ENCODE data around the gene PATJ.

- TF ChIP-seq RFX5 (IDR thresholded peaks at IDR 0.05; ENCODE audit: low read length): no peak
- TF ChIP-seq EP300 (IDR thresholded peaks at IDR 0.05; ENCODE audit: borderline replicate concordance in 1 of 2, low read depth in 1 of 2, low read length in 1 of 2): no peak
- TF ChIP-seq CTCF (IDR thresholded peaks at IDR 0.05): no peak
These were observed 193.2 kb downstream of the PATJ start for GRCh38 chr1:61935516-61935915.

Data from SK-N-SH (cell line).